IPS-NIHi11 (cell line): Measurements from ENCODE around the gene PID1.
"Not testable (repeated sequence)": the region's sequence is repeated elsewhere in the genome, so short reads cannot be mapped to it uniquely, and the experiment has no call there.

ENCODE experiments used
- DNase-seq: peaks from one replicate; pipeline ENCODE4 v3.0.0; 2012; ENCODE audit warnings: mixed read lengths, low spot score

The PID1 gene

DNA sequence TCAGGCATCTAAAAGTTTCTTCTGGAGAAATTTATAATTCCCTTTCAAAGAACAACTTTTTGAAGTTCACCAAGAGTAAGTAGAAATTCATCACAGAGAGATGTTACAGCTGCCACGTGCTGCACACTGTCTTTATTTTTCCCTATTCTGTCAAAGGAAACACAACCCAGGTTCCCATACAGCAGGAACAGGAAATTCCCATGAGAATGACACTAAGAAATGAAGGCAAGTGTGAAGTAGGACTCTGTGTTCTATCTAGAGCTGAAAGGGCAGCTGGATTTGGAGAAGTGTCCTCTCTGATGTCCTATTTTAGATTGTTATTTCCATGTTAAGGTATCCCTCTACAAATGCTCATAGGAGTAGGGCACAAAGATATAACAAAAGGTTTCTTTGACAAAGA, 58.8 kb downstream of the PID1 start:
- no peak for DNase-seq

DNA sequence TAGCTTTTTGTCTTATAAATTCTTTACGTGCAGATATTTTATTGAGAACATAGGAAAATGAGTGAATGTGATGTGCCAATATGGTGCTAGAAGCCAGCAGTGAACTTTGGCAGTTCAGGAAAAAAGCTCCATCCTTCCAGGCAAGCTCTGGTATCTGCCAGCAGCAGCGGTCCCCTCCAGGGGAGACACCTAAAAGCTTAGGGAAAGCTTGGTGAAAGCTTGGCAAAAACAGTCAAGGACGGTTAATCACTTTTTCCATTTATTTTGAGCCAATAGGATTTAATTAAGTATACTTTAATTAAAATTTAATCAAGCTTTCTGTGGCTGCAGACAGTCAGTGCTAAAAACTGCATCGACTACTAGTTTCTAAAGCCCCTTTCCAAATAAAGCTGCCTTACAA, 60.4 kb downstream of the PID1 start:
- DNase-seq, result no peak

DNA sequence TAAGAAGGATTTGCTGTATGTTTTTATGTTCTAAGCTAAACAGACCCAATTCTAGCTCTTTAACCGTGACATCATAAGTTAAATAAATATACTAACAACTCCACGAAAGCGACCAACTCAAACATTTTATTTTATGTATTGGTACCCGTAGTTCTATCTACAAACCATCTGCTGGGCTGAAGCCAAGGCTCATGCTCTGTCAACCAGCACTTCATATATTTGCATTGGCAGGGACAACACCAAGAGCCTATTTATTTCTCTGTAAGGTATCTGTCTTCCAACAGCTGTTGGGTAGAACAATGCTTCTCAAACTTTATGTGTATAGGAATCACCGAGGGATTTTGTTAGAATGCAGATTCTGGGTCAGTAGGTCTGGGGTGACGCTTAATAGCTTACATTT, 64.5 kb downstream of the PID1 start:
- no peak for DNase-seq

DNA sequence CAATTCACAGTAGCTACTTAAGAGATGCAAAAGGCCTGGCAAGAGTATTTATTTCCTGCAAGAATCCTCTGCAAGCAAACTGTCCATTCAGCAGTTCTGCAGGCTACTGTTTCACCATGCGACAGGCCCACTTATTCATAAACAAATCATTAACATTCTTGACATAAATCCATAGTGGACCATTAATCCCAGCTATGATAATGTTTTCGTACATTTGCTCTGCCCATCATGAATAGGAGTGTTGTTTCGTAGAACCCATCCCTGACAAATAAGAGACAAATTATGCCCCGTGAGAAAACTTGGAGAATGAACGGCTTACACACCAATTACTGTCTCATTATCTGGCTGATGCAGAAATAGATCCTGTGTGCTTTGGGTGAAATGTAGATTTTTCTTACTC, 65.4 kb downstream of the PID1 start:
- no peak for DNase-seq

DNA sequence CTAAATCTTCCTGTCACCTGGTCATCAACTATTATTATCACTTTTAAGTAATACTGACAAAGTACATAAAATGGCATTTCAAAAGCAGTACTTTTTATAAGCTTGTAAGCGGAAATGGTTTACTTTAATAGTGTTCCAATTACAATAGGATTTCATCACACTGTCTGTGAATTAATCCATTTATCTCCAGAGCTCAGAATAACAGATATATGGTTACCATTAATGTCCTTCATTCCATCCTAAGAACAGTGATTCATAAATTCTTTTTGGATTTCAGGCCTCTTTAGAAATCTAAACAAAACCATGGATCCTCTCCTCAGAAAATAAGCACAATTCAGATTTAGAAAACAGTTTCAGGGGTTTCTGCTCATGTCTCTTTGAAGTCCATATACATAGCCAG, 68.4 kb downstream of the PID1 start:
- DNase-seq, result no peak

DNA sequence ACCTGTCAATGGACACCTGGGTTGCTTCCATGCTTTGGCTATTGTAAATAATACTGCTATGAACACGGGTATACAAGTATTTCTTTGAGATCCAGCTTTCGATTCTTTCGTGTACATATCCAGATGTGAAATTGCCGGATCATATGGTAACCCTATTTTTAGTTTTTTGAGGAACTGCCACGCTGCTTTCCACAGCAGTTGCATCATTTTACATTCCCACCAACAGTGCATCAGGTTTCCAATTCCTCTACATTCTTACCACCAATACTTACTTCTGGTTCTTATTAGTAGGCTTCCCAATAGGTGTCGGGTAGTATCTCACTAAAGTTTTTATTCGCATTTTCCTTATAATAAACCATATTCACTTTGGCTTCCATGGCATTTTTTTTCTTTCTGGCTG, 69.6 kb downstream of the PID1 start:
- no peak for DNase-seq

DNA sequence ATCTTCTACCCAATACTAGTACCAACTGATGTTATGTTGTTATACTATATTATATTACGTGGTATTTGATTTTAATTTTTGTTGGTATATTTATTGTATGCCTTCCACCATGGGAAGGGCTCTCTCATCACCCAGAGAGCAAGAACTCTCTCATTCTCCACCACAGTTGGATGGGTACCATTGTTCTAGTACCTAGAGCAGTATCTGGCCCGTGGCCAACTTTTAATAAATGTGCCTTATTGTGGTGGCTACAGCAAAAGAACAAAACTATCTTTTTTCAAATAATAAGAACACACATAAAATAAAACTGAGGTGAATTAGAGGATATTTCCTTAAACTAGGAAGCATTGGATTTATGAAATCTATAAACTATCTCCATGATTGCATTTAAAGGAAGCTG, 71.8 kb downstream of the PID1 start:
- DNase-seq, result no peak

DNA sequence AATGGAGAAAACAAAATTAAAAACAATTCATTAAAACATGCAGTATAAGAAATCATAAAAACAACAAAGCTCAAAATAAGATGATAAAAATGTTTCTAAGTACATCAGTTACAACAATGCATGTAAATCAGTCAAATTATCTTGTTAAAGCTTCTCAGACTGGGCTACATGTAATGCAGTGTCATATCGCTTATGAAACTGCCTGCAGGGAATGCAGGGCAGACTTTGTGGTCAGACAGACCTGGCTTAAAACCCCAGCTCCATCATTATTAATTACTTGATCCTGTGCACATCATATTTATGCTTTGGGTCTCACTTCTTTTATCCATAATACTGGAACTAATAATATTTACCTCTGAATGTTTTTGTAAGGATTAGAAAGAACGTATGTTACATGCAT, 74.6 kb downstream of the PID1 start:
- DNase-seq, result no peak

DNA sequence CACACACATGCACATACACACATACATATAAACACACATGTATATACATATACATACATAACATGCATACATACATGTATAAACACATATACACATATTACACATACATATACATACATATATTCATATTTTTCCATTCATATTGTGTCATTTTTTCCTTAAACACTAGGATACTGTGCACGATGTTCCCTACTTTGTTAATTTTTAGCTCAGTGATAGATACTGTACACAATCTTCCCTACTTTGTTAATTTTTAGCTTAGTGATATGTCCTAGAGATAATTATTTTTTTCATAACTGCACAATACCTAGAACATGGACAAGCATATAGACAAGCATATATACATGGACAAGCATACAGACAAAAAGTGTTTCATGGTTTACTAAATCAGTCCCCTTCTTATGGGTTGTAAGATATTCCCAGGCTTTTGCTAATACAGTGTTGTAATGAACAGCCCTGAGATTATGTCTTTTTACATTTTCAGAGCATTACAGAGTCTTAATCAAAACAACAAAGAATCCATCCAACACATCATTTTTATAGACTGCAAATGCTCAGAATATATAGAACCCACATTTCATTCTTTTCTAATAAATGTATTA, 75.6 kb downstream of the PID1 start:
- no peak for DNase-seq

DNA sequence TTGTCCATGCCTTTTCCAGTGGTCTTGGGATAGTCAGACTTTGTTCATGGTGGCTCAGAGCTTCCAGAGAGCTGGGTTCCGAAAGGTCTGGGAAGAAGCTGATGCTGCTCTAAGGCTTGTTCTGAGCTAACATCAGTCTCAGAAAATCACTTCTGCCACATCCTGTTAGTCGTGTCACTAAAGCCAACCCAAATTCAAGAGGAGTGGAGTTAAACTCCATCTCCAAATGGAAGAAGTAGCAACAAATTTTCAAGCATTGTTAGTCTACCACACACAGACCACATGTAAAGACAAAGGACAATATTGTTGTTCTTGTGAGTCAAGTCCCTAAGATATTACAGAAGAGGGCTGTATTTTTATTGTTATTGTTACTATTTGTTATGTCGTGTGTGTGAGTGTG, 77.8 kb downstream of the PID1 start:
- no peak for DNase-seq

DNA sequence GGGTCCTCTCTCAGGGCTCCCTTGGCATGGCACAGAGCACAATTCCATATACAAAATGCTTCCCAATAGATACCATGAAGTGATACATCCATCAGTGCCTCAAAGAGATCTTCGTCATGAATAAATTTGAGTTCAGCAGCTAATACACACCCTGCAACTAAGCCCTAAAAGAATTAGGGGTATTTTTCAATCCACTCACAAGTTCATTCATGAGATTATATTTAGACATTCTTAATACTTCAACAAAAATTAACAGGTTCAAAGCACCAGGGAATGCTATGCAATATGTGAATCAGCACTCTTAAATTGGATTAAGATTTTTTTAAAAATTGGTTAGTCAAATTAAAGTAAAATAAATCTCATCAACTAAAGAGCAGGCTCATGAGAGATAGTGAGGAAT, 79.7 kb downstream of the PID1 start:
- DNase-seq, result no peak

DNA sequence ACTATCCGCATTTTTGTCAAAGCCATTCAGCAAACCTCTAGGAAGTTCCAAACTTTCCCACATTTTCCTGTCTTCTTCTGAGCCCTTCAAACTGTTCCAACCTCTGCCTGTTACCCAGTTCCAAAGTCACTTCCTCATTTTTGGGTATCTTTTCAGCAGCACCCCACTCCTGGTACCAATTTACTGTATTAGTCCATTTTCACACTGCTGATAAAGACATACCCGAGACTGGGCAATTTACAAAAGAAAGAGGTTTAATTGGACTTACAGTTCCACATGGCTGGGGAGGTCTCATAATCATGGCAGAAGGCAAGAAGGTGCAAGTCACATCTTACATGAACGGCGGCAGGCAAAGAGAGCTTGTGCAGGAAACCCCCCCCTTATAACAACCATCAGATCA, 84.0 kb downstream of the PID1 start:
- DNase-seq, result not testable (repeated sequence)

DNA sequence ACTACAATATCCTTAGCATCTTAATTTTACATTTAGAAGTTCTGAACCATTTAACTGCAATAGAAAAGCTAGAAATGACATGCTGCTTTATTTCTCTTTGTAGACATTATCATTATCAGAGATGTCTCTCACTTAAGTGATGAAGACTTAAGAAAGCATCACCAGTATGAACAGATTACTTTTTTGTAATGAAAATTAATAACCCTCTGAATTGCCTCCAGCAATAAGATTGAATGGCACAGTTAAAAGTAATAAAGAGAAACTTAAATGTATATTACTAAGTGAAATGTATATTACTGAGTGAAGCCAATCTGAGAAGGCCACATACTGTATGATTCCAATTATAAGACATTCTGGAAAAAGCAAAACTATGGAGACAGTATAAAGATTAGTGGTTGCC, 89.4 kb downstream of the PID1 start:
- no peak for DNase-seq

DNA sequence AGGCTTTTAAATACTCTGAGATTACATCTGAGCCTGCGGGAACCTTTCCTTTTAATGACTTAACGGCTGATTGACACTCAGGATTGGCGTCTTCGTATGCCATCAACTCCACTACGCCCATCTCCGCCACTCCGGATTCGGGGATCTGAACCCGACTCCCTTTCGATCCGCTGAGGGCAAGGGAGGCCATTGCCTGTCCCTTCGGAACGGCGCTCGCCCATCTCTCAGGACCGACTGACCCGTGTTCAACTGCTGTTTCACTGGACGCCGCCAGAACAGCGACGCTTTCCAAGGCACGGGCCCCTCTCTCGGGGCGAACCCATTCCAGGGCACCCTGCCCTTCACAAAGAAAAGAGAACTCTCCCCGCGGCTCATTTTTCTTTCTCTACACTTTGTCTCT, 90.4 kb downstream of the PID1 start:
- DNase-seq, result no peak

DNA sequence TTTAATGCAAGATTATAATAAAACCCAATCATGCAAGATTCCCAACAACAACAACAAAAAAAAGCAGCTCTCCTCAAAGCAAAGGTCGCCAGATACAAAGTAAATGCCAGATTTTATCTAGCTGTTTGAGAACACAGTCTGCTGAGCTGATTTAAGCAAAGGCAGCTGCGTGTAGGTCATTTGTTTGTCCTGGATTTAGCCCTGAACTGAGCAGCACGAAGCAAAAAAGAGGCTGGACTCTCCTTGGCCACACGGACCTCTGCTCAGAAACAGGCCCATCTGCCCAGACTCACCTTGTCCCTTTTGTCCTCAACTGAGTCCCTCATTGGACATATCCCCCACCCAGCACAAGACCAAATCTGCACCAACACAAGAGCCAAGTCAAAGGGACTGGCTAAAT, 91.5 kb downstream of the PID1 start:
- DNase-seq, result no peak

DNA sequence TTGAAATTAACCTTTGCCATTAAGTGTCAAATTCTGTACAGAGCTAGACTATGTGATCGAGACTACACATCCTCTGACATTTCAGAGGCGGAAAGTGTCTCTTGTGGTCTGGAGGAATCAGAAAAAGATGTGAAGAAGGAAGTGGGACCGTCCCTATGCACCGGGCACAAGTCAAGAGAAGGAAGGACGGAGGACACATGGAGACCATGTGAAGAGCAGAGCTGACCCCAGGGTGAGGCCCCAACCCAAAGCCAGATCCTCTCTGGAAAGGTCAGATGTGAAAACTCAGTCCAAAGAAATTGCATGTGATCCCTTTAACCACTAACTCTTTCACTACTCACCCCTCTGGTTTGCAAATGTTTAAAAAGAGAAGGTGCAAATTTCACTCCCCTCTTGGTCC, 92.4 kb downstream of the PID1 start:
- DNase-seq, result no peak

DNA sequence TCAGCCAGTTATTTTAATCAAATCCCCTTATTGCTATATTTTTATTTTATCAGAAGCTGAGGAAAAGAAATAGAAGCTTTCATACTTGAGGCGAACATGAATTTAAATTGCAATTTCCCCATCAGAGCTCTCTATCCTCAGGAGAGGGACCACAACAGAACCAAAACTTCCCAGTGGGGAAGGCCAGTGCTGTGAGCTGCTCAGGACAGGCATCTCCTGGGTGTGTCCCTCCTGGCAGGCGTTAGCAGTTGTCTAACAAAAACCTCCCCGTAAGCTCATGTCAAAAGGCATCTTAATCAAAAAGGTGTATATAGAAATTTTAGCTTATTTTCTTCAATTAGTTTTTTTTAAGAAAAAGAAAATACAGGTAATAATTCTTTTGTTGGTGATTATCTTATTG, 93.0 kb downstream of the PID1 start:
- no peak for DNase-seq

DNA sequence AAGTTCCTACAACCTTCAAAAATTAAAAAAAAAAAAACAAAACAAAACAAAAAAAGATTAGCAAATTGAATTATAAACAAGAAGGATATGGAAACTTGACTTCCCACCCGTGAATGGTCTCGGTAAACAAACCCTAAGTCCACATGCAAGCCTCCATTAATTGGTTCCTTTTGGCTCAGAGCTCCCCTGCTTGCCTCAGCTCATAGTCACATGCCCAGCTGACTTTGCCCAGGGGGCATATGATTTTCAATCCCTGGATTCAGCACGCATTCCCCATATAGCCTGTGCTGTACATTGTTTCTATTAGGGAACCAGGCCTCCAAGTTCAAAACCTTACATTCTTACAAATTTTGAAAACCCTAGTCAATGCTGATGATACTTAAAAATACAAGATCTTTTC, 95.0 kb downstream of the PID1 start:
- DNase-seq, result no peak

DNA sequence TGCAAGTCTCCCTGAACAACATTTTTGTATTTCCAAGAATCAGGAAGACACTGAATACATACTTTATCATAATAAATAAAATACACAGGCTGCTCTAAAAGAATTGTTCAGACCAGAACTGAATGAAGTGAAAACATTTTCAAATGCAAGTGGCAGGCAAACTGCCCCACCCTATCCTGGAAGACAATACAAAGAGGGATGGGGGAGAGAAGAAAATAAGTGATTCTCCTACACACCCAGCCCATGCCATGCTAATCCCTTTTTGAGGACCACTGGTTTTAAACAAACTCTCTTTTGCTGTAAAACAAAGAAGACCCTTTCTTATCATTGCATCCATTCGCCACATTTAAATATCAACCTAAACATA, 95.6 kb downstream of the PID1 start:
- no peak for DNase-seq

DNA sequence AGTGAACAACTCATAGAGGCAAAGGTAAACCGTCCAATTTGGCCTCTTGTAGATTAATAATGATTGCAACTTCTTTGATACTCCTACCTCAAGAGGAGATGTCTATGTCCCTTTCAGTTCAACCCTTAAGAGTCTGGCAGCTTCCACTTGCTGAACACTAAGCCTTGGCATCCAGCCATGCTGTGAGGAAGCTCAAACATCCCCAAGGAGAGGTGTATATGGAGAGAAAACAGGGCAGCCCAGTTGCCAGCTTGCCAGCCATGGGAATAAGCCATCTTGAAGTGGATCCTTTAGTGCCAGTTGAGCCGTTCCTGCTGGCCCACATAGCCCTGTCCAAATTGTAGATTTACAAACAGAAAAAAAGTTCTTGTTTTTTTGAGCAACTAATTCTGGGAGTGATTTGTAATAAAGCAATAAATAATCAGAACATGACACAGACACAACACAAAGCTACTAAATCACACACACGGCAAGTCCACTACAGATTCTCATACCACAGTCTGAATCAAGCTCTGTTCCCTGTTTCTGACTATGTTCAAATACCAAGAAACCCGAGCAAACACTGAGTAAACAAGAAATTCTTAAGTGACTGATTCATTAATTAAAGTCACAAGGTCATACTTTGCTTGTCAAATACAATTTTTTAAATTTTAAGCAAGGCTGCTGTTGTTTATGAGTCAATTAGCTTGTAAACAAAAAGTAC, 96.1 kb downstream of the PID1 start:
- no peak for DNase-seq

DNA sequence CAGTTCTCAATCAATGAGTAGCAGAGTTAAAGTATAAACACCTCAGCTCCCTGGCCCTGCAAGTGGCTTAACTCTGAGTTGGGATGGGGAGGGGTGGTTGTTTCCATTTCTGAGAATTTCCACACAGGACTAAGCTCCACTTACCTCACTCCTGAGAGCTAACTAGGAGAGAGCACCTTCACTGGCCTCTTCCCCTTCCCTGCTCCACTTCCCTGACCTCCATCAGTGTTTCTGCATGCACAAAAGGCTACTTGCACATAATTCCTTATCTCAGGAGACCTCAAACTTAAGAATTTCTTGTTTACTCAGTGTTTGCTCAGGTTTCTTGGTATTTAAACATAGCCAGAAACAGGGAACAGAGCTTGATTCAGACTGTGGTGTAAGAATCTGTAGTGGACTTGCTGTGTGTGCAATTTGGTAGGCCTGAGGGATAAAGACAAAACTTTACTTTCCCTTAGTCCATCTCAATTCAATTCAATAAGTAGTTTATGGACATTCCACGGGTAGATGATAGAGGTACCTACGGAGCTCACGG, 97.2 kb downstream of the PID1 start:
- no peak for DNase-seq

DNA sequence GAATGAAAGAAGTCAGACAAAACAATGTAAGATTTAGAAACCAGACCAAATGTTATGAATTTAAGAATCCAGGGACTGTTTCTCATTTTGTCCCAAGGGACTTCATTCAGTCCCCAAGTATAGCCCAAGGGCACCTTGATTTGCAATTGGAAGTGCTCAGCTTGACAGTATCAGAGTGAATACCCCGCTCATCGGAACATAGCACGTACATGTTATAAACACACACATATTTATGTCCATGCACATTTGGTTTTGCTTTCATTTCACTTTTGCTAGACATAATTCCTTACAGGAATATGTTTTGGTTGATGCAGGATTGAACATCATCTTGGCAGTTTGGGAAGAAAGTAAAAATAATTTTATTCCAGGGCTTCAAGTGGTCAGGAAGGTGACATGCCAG, 100.2 kb downstream of the PID1 start:
- DNase-seq, result no peak

DNA sequence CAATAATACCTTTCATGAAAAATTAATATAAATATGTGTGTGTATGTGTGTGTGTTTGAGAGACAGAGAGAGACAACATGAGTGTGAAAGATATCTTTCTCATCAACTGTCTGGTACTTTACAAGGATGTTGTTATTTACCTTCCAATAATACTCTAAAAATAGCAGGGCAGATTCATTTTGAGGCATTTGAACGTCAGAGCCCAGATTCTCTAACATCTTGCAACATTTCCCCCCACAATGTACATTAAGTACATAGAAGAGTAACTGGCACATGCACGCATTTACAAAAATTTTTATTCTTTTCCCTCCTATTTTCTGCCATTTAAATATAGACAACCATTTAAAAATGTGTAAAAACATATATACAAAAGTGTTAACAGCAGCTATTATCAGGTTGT, 100.9 kb downstream of the PID1 start:
- DNase-seq, result no peak

DNA sequence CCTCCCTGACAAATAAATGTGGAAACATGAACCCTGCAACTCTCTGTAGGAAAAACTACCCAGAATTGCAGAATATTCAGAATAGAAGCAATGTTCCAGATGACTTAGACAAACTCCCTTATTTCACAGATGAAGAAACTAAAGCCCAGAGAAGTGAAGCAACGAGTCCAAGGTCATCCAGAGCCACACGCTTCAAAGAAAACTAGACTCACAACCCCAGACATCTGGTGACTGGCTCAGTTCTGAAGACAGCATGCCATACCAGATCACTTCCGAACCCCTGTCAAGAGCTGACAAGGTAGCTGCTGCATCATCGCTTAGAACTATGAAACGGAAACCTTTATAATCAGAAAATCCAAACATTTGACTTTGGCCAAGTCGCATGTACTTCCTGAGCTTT, 101.3 kb downstream of the PID1 start:
- DNase-seq, result no peak
